ENCODE results near the gene HSD11B1L.

The HSD11B1L gene

GRCh38 chr19:5690125-5690954 lies 9.5 kb downstream of the HSD11B1L start, which contains the start of gene RPL36:
TSS of gene RPL36 (plus strand) at chr19:5690295. CDS start at chr19:5690508, 213 bp downstream.
- no CpG with 5 or more reads among the region's 73 CpGs for WGBS (ENCODE audit: extremely low coverage, insufficient coverage, insufficient read length)
- Histone ChIP-seq H3K36me3 (ENCODE audit: control insufficient read depth in 1 of 2, insufficient read depth in 2 of 2, low read length in 2 of 2) (peaks cover 41 to 43% of the 10 kb centered on the region in 2 experiments), H3K4me2 (ENCODE audit: low read length) (peak within 1 kb of the TSS; percentile 59), H3K23ac (ENCODE audit: low read length) (no peak within 1 kb of the TSS), H3K27ac (ENCODE audit: low read depth, low read length) (peak within 1 kb of the TSS; percentile 70), H4K91ac (ENCODE audit: low read depth, low read length) (peak within 1 kb of the TSS; percentile 86), H3K14ac (ENCODE audit: low read length) (peak within 1 kb of the TSS; percentile 99), H3K79me2 (ENCODE audit: control insufficient read depth, insufficient read depth, low read length, poor library complexity) (peaks cover 31% of the 10 kb centered on the region), H3K9ac (ENCODE audit: low read length) (peak within 1 kb of the TSS; percentile 98), H4K12ac (ENCODE audit: low read depth, low read length) (peak within 1 kb of the TSS; percentile 91), H3K4me3 (ENCODE audit: low read depth, low read length) (peak within 1 kb of the TSS; percentile 92), H3K4ac (ENCODE audit: low read depth, low read length) (peak within 1 kb of the TSS; percentile 99), H2BK5ac (ENCODE audit: low read depth, low read length, poor library complexity) (peak within 1 kb of the TSS; percentile 82), H2BK12ac (ENCODE audit: low read length) (no peak within 1 kb of the TSS), H3K27me3 (ENCODE audit: insufficient read depth, low read length) (no peaks in the 10 kb centered on the region), H3K4me1 (ENCODE audit: control insufficient read depth in 1 of 2, insufficient read depth in 2 of 2, low read length in 2 of 2) (peaks cover 11 to 16% of the 10 kb centered on the region in 2 experiments), H2BK120ac (ENCODE audit: insufficient read depth, low read length, poor library complexity) (peak within 1 kb of the TSS; percentile 65), H3K9me3 (ENCODE audit: insufficient read depth, low read depth, low read length) (no peaks in the 10 kb centered on the region), H3K79me1 (ENCODE audit: low read length) (peaks cover 9% of the 10 kb centered on the region), H2AFZ (ENCODE audit: insufficient read depth, low read length, poor library complexity) (peak within 1 kb of the TSS; percentile 63), H2AK5ac (ENCODE audit: low read length) (peak within 1 kb of the TSS; percentile 94), H3K18ac (ENCODE audit: low read length) (peak within 1 kb of the TSS; percentile 90), H4K8ac (ENCODE audit: low read depth, low read length) (peak within 1 kb of the TSS; percentile 89)
- DNase-seq, result peak; percentile 99 to 100

GRCh38 chr19:5690955-5691821 lies 10.4 kb downstream of the HSD11B1L start:
- Histone ChIP-seq H2AK5ac (ENCODE audit: low read length) (peak overlapping the region; percentile 9), H4K12ac (ENCODE audit: low read depth, low read length) (peak overlapping the region; percentile 3), H3K9me3 (ENCODE audit: insufficient read depth, low read depth, low read length) (no peaks in the 10 kb centered on the region), H3K27ac (ENCODE audit: low read depth, low read length) (no peak overlapping the region), H2BK12ac (ENCODE audit: low read length) (no peak overlapping the region), H4K91ac (ENCODE audit: low read depth, low read length) (peak overlapping the region; percentile 86), H3K23ac (ENCODE audit: low read length) (no peak overlapping the region), H3K4me3 (ENCODE audit: low read depth, low read length) (peak overlapping the region; percentile 92), H4K8ac (ENCODE audit: low read depth, low read length) (no peak overlapping the region), H3K9ac (ENCODE audit: low read length) (peak overlapping the region; percentile 98), H2BK120ac (ENCODE audit: insufficient read depth, low read length, poor library complexity) (no peak overlapping the region), H3K4me2 (ENCODE audit: low read length) (peak overlapping the region; percentile 59), H2AFZ (ENCODE audit: insufficient read depth, low read length, poor library complexity) (no peak overlapping the region), H3K4me1 (ENCODE audit: control insufficient read depth in 1 of 2, insufficient read depth in 2 of 2, low read length in 2 of 2) (peaks cover 10 to 15% of the 10 kb centered on the region in 2 experiments), H3K27me3 (ENCODE audit: insufficient read depth, low read length) (no peaks in the 10 kb centered on the region), H3K36me3 (ENCODE audit: control insufficient read depth in 1 of 2, insufficient read depth in 2 of 2, low read length in 2 of 2) (peaks cover 50 to 51% of the 10 kb centered on the region in 2 experiments), H3K4ac (ENCODE audit: low read depth, low read length) (peak overlapping the region; percentile 99), H3K79me1 (ENCODE audit: low read length) (peaks cover 9% of the 10 kb centered on the region), H2BK5ac (ENCODE audit: low read depth, low read length, poor library complexity) (no peak overlapping the region), H3K18ac (ENCODE audit: low read length) (peak overlapping the region; percentile 4), H3K79me2 (ENCODE audit: control insufficient read depth, insufficient read depth, low read length, poor library complexity) (peaks cover 31% of the 10 kb centered on the region), H3K14ac (ENCODE audit: low read length) (peak overlapping the region; percentile 99)
- peak in 1 of 2 donors; percentile 47 for DNase-seq
- no CpG with 5 or more reads among the region's 54 CpGs for WGBS (ENCODE audit: extremely low coverage, insufficient coverage, insufficient read length)

- no peaks in the 10 kb centered on the region for H3K9me3 ChIP-seq (ENCODE audit: insufficient read depth, low read depth, low read length)
- peak overlapping the region; percentile 23 for H3K9ac ChIP-seq (ENCODE audit: low read length)
- no peak overlapping the region for H2AFZ ChIP-seq (ENCODE audit: insufficient read depth, low read length, poor library complexity)
- H3K4me2 ChIP-seq (ENCODE audit: low read length), result peak overlapping the region; percentile 59
- peak overlapping the region; percentile 92 for H3K4me3 ChIP-seq (ENCODE audit: low read depth, low read length)
- no peak overlapping the region for H2AK5ac ChIP-seq (ENCODE audit: low read length)
- H2BK5ac ChIP-seq (ENCODE audit: low read depth, low read length, poor library complexity), result no peak overlapping the region
- no peaks in the 10 kb centered on the region for H3K27me3 ChIP-seq (ENCODE audit: insufficient read depth, low read length)
- no peak overlapping the region for H3K23ac ChIP-seq (ENCODE audit: low read length)
- H3K4ac ChIP-seq (ENCODE audit: low read depth, low read length), result peak overlapping the region; percentile 99
- H2BK12ac ChIP-seq (ENCODE audit: low read length), result no peak overlapping the region
- peaks cover 7% of the 10 kb centered on the region for H3K79me1 ChIP-seq (ENCODE audit: low read length)
- H3K27ac ChIP-seq (ENCODE audit: low read depth, low read length), result no peak overlapping the region
- no peak overlapping the region for H3K14ac ChIP-seq (ENCODE audit: low read length)
- WGBS (ENCODE audit: extremely low coverage, insufficient coverage, insufficient read length), result no CpG with 5 or more reads among the region's 42 CpGs
- no peak overlapping the region for H4K12ac ChIP-seq (ENCODE audit: low read depth, low read length)
- H4K8ac ChIP-seq (ENCODE audit: low read depth, low read length), result no peak overlapping the region
- H2BK120ac ChIP-seq (ENCODE audit: insufficient read depth, low read length, poor library complexity), result no peak overlapping the region
- no peak overlapping the region for H4K91ac ChIP-seq (ENCODE audit: low read depth, low read length)
- no peak overlapping the region for H3K18ac ChIP-seq (ENCODE audit: low read length)
- H3K79me2 ChIP-seq (ENCODE audit: control insufficient read depth, insufficient read depth, low read length, poor library complexity), result peaks cover 31% of the 10 kb centered on the region
- peaks cover 8 to 11% of the 10 kb centered on the region in 2 experiments for H3K4me1 ChIP-seq (ENCODE audit: control insufficient read depth in 1 of 2, insufficient read depth in 2 of 2, low read length in 2 of 2)
- DNase-seq, result no peak
- H3K36me3 ChIP-seq (ENCODE audit: control insufficient read depth in 1 of 2, insufficient read depth in 2 of 2, low read length in 2 of 2), result peaks cover 58 to 60% of the 10 kb centered on the region in 2 experiments
Measured at GRCh38 chr19:5691822-5692722, 11.2 kb downstream of the HSD11B1L start.
